Neuronal stem cell (in vitro differentiated cells): ENCODE measurements around the gene TBC1D5.

ENCODE experiments used
- DNase-seq: peaks from one replicate; pipeline ENCODE4 v3.0.0-alpha.2; 2013; ENCODE audit warnings: low spot score
- H2AFZ ChIP-seq: one replicate; pipeline ENCODE4 v1.6.1; 2013; ENCODE audit warnings: mild to moderate bottlenecking, low read length, inconsistent platforms
- H2AK5ac ChIP-seq: 2 replicates; pipeline ENCODE4 v1.6.1; 2013; ENCODE audit warnings: low read depth, mild to moderate bottlenecking, inconsistent platforms, low read length, moderate library complexity, mixed read lengths
- H2BK120ac ChIP-seq: 2 replicates; pipeline ENCODE4 v1.6.1; 2013; ENCODE audit warnings: low read depth, mild to moderate bottlenecking, inconsistent platforms, low read length, moderate library complexity, mixed read lengths
- H2BK12ac ChIP-seq: one replicate; pipeline ENCODE4 v1.6.1; 2013; ENCODE audit warnings: low read length, inconsistent platforms
- H2BK15ac ChIP-seq: 2 replicates; pipeline ENCODE4 v1.6.1; 2013; ENCODE audit warnings: mild to moderate bottlenecking, low read length, inconsistent platforms, mixed read lengths
- H2BK5ac ChIP-seq: one replicate; pipeline ENCODE4 v1.6.1; 2013; ENCODE audit warnings: inconsistent platforms, mild to moderate bottlenecking, low read length, moderate library complexity
- H3K14ac ChIP-seq: one replicate; pipeline ENCODE4 v1.6.1; 2013; ENCODE audit warnings: low read length, inconsistent platforms
- H3K18ac ChIP-seq: 2 replicates; pipeline ENCODE4 v1.6.1; 2013; ENCODE audit warnings: low read length, inconsistent platforms
- H3K23ac ChIP-seq: 2 replicates; pipeline ENCODE4 v1.6.1; 2013; ENCODE audit warnings: low read depth, mild to moderate bottlenecking, mixed read lengths, low read length, inconsistent platforms; ENCODE audit not compliant: poor library complexity
- H3K27ac ChIP-seq: replicated peaks from 3 replicates; pipeline ENCODE4 v1.5.1; 2013; ENCODE audit warnings: low read length, inconsistent platforms
- H3K27me3 ChIP-seq, 3 experiments: 2 replicates each; pipeline ENCODE4 v1.6.1; 2013; ENCODE audit warnings: low read length in 3 of 3, mild to moderate bottlenecking in 2 of 3, inconsistent platforms in 1 of 3, low read depth in 1 of 3, mixed read lengths in 1 of 3, moderate library complexity in 1 of 3; ENCODE audit not compliant: control insufficient read depth in 3 of 3, insufficient read depth in 3 of 3
- H3K36me3 ChIP-seq, 2 donors: replicated peaks in 1 of 2; 2 replicates each; pipeline ENCODE4 v1.6.1; 2013; ENCODE audit warnings: low read length in 2 of 2; ENCODE audit not compliant: control insufficient read depth in 2 of 2, insufficient read depth in 2 of 2
- H3K4ac ChIP-seq: 2 replicates; pipeline ENCODE4 v1.6.1; 2013; ENCODE audit warnings: inconsistent platforms, mild to moderate bottlenecking, low read length, moderate library complexity
- H3K4me1 ChIP-seq, 2 donors: 1 replicate in 1 of 2; 2 replicates in 1 of 2; pipeline ENCODE4 v1.6.1; 2013; ENCODE audit warnings: low read length in 2 of 2, low read depth in 1 of 2; ENCODE audit not compliant: control insufficient read depth in 2 of 2, insufficient read depth in 1 of 2
- H3K4me2 ChIP-seq: one replicate; pipeline ENCODE4 v1.6.1; 2013; ENCODE audit warnings: mild to moderate bottlenecking, low read length, inconsistent platforms; ENCODE audit not compliant: insufficient read depth, poor library complexity, severe bottlenecking
- H3K4me3 ChIP-seq, 2 donors: 2 replicates each; pipeline ENCODE4 v1.5.1; 2013; ENCODE audit warnings: low read length in 2 of 2, mild to moderate bottlenecking in 2 of 2, inconsistent platforms in 1 of 2, moderate library complexity in 1 of 2
- H3K79me1 ChIP-seq: one replicate; pipeline ENCODE4 v1.6.1; 2013; ENCODE audit warnings: low read depth, mild to moderate bottlenecking, inconsistent platforms, low read length, moderate library complexity
- H3K9ac ChIP-seq: one replicate; pipeline ENCODE4 v1.6.1; 2013; ENCODE audit warnings: mild to moderate bottlenecking, low read depth, low read length, inconsistent platforms; ENCODE audit not compliant: poor library complexity
- H3K9me3 ChIP-seq, 2 donors: replicated peaks in 1 of 2; 2 replicates each; pipeline versions ENCODE3 to v1.6.1; 2013; ENCODE audit warnings: low read length in 2 of 2, mild to moderate bottlenecking in 2 of 2, inconsistent platforms in 1 of 2, low read depth in 1 of 2, mixed read lengths in 1 of 2, moderate library complexity in 1 of 2; ENCODE audit not compliant: control insufficient read depth in 2 of 2, insufficient read depth in 1 of 2
- H4K8ac ChIP-seq: one replicate; pipeline ENCODE4 v1.6.1; 2013; ENCODE audit warnings: low read depth, mild to moderate bottlenecking, inconsistent platforms, low read length, moderate library complexity
- H4K91ac ChIP-seq: one replicate; pipeline ENCODE4 v1.6.1; 2013; ENCODE audit warnings: low read length, low read depth, mild to moderate bottlenecking, inconsistent platforms; ENCODE audit not compliant: poor library complexity
- WGBS, 2 donors: extraction: QIAGEN DNeasy Blood & Tissue Kit; methylation state at CpG; one replicate each; pipeline ENCODE4 v1.1.7; 2013; ENCODE audit warnings: missing lambda C conversion rate in 2 of 2, mixed read lengths in 1 of 2; ENCODE audit not compliant: insufficient read length in 2 of 2, insufficient replicate concordance in 1 of 2; ENCODE audit errors: extremely low coverage in 2 of 2; 5-methylcytosine and 5-hydroxymethylcytosine counted together

TBC1D5 gene

GRCh38 chr3:17387108-17387507 lies 355.3 kb downstream of the TBC1D5 start:
- Histone ChIP-seq H4K91ac (no peak overlapping the region), H2BK12ac (no peak overlapping the region), H2BK15ac (no peak overlapping the region), H3K23ac (no peak overlapping the region), H3K27ac (no peak overlapping the region), H3K14ac (no peak overlapping the region), H3K4me2 (no peak overlapping the region), H2BK120ac (no peak overlapping the region), H3K18ac (no peak overlapping the region), H3K36me3 (no peaks in the 10 kb centered on the region), H4K8ac (no peak overlapping the region), H2AFZ (no peak overlapping the region), H3K9me3 (no peaks in the 10 kb centered on the region), H2BK5ac (no peak overlapping the region), H2AK5ac (no peak overlapping the region), H3K4me3 (no peak overlapping the region), H3K27me3 (no peaks in the 10 kb centered on the region), H3K79me1 (no peaks in the 10 kb centered on the region), H3K4ac (no peak overlapping the region), H3K9ac (no peak overlapping the region), H3K4me1 (no peaks in the 10 kb centered on the region)
- no peak for DNase-seq
- no CpG with 5 or more reads among the region's 1 CpG for WGBS, 2 donors

GRCh38 chr3:17386432-17386831 lies 356.0 kb downstream of the TBC1D5 start:
- Histone ChIP-seq H2AK5ac (no peak overlapping the region), H2BK15ac (no peak overlapping the region), H3K14ac (no peak overlapping the region), H2BK12ac (no peak overlapping the region), H3K9ac (no peak overlapping the region), H3K23ac (no peak overlapping the region), H3K79me1 (no peaks in the 10 kb centered on the region), H3K4me2 (no peak overlapping the region), H2BK120ac (no peak overlapping the region), H3K4ac (no peak overlapping the region), H3K18ac (no peak overlapping the region), H3K4me3 (no peak overlapping the region), H3K4me1 (no peaks in the 10 kb centered on the region), H3K9me3 (no peaks in the 10 kb centered on the region), H4K91ac (no peak overlapping the region), H2BK5ac (no peak overlapping the region), H3K27me3 (no peaks in the 10 kb centered on the region), H4K8ac (no peak overlapping the region), H2AFZ (no peak overlapping the region), H3K36me3 (no peaks in the 10 kb centered on the region), H3K27ac (no peak overlapping the region)
- no CpG with 5 or more reads among the region's 8 CpGs for WGBS, 2 donors
- no peak for DNase-seq

- H3K4ac ChIP-seq = no peak overlapping the region
- no CpG with 5 or more reads among the region's 3 CpGs for WGBS, 2 donors
- no peak for DNase-seq
These were observed 357.7 kb downstream of the TBC1D5 start for GRCh38 chr3:17384567-17385296.

GRCh38 chr3:17373304-17373703 lies 369.1 kb downstream of the TBC1D5 start:
- Histone ChIP-seq H3K23ac (no peak overlapping the region), H2BK15ac (no peak overlapping the region), H3K9me3 (no peaks in the 10 kb centered on the region), H3K79me1 (no peaks in the 10 kb centered on the region), H2AK5ac (no peak overlapping the region), H2AFZ (no peak overlapping the region), H3K18ac (no peak overlapping the region), H2BK12ac (no peak overlapping the region), H3K4me1 (no peaks in the 10 kb centered on the region), H3K4me3 (no peak overlapping the region), H2BK120ac (no peak overlapping the region), H4K8ac (no peak overlapping the region), H2BK5ac (no peak overlapping the region), H3K4me2 (no peak overlapping the region), H4K91ac (no peak overlapping the region), H3K27ac (no peak overlapping the region), H3K27me3 (no peaks in the 10 kb centered on the region), H3K36me3 (peaks cover 0 to 7% of the 10 kb centered on the region in 2 donors), H3K14ac (no peak overlapping the region), H3K9ac (no peak overlapping the region), H3K4ac (no peak overlapping the region)
- no CpG with 5 or more reads among the region's 1 CpG for WGBS, 2 donors
- DNase-seq = no peak

More at GRCh38 chr3:17384567-17385296, 357.7 kb downstream of the TBC1D5 start:
- Histone ChIP-seq H2BK120ac (no peak overlapping the region), H2BK5ac (no peak overlapping the region), H3K4me3 (no peak overlapping the region), H3K9me3 (no peaks in the 10 kb centered on the region), H4K91ac (no peak overlapping the region), H3K4me1 (no peaks in the 10 kb centered on the region), H3K18ac (no peak overlapping the region), H3K4me2 (no peak overlapping the region), H2AFZ (no peak overlapping the region), H3K9ac (no peak overlapping the region), H3K27me3 (no peaks in the 10 kb centered on the region), H3K36me3 (no peaks in the 10 kb centered on the region), H3K23ac (no peak overlapping the region), H4K8ac (no peak overlapping the region), H3K14ac (no peak overlapping the region), H2AK5ac (no peak overlapping the region), H2BK12ac (no peak overlapping the region), H3K79me1 (no peaks in the 10 kb centered on the region), H2BK15ac (no peak overlapping the region), H3K27ac (no peak overlapping the region)
